KBM-7 (cell line): ENCODE data around the gene NTSR1.

ENCODE experiments used
- DNase-seq: peaks from one replicate; pipeline ENCODE4 v3.0.0-alpha.2; 2015
- in situ Hi-C: fragments of 300-500 bp; cut with MboI; formaldehyde crosslinking; loops from 2 replicates; pipeline ENCODE4 v1.14.3; 2020; ENCODE audit warnings: low sequenced_read_pairs, low pct_unique_long_range_greater_than_20kb, mixed read lengths

NTSR1 gene

DNA sequence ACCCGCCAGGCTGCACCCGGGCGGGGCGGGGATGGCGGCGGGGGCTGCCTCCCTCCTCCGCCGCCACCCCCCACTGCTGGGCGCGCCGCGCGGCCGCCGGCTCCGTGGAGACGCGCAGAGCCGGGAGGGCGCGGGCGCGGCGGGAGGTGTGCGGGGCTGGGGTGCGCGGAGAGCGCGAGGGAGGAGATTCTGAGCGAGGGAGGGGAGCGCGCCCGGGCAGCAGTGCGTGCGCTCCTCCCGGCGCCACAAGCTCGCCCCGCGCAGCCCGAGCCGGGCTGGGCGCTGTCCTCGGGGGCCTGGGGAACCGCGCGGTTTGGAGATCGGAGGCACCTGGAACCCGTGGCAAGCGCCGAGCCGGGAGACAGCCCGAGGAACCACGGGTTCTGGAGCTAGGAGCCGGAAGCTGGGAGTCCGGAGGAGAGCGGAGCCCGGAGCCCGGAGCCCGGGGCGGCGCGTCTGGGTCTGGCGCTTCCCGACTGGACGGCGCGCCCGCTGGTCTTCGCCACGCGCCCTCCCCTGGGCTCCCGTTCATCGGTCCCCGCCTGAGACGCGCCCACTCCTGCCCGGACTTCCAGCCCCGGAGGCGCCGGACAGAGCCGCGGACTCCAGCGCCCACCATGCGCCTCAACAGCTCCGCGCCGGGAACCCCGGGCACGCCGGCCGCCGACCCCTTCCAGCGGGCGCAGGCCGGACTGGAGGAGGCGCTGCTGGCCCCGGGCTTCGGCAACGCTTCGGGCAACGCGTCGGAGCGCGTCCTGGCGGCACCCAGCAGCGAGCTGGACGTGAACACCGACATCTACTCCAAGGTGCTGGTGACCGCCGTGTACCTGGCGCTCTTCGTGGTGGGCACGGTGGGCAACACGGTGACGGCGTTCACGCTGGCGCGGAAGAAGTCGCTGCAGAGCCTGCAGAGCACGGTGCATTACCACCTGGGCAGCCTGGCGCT lies at the start of gene NTSR1:
TSS of gene NTSR1 (plus strand) at position 246 of the 946 bp plus-strand sequence. CDS start at position 618, 372 bp downstream.
- no peak for DNase-seq
- in situ Hi-C loops = no loop called here

DNA sequence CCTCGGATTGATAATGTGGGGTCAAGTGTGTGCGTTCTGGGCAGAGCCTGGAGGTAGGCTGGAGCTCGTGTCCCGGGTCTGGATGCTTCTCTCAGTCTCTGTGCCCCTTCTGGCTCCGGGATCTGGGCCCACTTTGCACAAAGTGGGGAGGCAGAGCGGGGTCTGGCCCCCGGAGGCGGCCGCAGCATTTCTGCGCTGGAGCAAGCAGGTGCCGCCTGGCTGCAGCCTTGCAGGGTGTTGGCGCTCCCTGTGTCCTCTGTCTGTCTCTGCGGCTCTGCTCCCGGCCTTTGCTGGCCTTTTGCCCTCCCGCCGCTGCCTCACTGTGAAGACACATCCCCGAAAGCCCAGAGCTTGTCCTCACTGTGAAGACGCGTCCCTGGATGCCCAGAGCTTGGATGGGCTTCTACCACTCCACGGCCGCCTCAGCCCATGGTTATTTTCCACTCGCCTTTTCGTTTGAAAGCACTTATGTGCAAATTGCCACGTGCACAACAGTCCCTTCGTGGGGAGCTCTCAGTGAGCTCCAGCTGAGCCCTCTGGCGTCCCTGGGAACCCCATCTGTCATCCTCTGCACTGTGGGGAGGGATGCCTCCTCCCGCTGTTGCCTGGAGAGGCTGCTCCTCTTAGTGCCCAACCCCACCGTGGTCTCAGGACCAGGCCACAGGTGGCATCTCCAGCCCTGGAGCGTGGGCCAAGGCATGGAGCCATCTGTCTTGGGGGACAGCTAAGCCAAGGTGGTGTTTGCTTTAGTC lies 49.0 kb upstream of the NTSR1 start:
- DNase-seq = no peak
- in situ Hi-C loops = no loop called here

DNA sequence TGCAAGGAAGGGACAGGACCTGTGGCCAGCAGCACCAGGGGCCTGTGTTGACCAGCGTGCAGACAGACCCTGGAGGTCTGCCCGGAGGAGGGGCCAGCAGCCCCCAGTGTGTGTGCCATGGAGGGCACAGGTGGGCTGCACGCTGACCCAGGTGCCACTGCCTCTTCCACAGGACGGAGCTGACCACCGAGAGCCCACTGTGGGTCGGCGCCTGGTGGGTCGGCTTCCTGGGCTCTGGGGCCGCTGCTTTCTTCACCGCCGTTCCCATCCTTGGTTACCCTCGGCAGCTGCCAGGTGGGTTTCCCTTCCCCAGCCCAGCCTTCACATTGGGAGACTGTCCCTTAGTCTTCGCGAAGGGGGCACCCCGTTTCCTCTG lies 48.4 kb upstream of the NTSR1 start:
- in situ Hi-C loops = no loop called here
- no peak for DNase-seq

DNA sequence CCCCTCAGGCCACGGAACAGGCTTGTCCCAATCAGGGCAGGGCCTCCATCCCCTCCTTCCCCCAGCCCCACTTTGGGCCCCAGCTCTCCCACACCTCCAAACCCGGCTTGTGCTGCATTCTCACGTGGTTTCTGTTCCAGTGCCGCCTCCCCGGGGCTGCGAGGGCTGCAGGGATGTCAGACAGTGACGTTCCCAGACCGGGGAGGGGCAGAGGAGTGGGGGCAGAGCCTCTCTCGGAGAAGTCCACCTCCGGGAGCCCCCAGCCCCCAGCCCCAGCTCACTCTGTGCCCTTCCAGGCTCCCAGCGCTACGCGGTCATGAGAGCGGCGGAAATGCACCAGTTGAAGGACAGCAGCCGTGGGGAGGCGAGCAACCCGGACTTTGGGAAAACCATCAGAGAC lies 47.9 kb upstream of the NTSR1 start:
- in situ Hi-C loops = no loop called here
- no peak for DNase-seq

DNA sequence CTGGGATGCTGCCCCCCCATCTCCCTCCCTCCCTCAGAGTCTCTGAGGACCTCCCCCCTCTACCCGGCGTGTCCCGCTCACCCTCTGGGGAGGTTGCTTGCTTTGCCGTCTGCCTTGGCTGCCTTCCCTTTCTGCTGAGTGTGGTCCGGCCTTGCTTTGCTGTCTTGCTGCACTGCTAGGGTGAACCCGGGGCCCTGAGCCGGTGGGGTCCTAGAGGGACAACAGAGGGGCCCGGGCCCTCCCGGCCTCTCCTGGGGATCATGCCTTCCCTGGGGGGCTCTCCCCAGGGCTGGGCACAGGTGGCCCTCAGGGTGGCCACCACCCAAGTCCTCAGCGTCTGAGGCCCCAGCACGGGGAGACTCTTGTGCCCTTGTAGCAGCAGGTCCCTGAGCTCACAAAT lies 47.0 kb upstream of the NTSR1 start:
- in situ Hi-C loops = no loop called here
- DNase-seq = no peak

DNA sequence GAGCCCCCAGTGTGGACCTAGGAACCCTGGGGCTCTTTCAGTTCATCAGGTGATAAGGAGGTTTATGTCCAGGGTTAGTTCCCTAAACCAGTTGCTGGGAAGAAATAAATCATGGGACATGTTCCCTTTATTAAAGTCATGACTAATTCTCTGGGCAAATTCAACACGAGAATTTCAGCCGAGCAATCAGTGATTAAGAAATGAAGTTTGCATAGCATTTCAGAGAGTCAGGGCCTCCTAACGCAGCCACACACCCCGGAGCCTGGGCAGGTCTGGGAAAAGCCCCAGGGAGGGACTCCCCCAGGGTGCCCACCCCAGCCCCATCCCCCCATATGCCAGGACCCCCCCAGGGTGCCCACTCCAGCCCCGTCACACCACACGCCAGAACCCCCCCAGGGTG lies 46.2 kb upstream of the NTSR1 start:
- in situ Hi-C loops = no loop called here
- DNase-seq = no peak

DNA sequence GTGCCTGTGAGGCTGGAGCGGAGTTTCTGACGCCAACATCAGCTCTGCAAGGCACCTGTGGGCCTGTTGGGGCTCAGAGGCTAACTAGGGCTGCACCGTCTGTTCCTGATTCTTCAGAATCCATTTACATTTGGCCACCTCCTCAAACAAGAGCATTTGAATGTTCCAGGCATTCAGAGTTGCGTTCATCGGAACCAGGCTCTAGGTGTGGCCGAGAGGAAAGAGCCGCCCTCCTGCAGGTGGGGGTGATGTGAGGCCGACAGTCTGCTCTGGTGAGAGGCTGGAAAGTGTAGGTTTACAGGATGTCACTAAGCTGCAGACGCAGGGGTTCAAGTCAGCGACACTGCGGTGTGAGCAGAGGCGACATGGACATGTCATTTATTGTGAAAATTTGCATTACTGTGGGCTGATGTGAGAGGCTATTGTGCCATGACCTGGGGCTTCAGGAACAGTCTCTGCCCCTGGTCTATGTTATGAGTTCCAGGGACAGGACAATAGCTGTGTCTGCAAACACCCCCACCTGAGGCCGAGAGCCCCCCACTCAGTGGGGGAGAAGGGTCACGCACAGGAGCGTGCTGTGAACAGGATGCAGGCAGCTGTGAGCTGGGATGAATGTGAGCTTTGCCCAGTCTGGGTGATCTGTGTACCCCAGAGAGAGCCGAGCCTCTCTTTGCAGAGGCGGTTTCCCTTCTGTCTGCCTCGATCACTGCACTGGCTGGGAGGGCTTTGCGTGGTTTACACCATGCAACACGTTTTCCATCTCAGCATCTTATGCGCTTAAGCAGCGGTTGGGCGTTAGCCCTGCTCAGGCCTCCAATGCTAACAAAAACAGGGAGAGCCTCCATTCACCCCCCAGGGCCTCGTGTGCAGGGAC lies 45.3 kb upstream of the NTSR1 start:
- no peak for DNase-seq
- in situ Hi-C loops = no loop called here

DNA sequence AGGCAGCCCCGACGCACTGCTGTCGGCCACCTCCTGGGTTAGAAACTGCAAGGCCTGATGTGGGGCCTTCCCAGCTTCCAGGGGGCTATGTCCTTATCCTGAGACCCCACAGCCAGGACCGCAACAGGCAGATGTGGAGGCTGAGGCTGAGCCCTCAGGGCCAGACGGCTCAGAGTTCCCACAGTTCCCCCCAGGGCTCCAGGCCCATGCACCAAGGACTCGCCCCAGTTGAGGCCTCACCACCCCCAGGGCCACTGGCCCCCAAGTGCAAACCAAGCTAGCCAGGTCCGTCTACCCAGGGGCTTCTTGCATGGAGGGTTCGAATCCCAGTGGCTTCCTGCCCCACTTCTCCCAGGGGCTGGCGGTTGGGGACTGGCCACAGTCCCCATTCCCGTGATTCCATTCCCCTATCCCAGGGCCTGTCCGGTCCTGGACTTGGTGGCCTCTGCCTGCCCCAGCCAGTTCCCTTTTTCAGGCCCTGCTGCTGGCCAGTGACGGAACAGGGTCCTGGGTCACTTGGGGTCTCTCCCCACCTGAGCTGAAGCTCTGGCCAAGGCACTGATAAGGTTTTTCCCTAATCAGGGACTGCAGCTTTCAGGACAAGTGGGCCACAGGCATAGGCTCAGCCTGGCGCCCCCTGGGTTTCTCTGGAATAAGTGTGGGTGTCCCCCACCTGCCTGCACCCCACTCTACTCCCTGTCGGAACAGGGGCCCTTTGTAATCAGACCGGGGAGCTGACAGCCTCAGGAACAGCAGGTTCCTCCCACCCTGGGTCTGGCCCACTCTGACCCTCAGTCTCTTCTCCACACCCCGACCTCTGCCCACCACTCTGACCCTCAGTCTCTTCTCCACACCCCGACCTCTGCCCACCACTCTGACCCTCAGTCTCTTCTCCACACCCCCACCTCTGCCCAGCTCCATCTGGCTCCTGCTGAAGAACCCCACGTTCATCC lies 44.3 kb upstream of the NTSR1 start:
- in situ Hi-C loops = no loop called here
- DNase-seq = no peak

DNA sequence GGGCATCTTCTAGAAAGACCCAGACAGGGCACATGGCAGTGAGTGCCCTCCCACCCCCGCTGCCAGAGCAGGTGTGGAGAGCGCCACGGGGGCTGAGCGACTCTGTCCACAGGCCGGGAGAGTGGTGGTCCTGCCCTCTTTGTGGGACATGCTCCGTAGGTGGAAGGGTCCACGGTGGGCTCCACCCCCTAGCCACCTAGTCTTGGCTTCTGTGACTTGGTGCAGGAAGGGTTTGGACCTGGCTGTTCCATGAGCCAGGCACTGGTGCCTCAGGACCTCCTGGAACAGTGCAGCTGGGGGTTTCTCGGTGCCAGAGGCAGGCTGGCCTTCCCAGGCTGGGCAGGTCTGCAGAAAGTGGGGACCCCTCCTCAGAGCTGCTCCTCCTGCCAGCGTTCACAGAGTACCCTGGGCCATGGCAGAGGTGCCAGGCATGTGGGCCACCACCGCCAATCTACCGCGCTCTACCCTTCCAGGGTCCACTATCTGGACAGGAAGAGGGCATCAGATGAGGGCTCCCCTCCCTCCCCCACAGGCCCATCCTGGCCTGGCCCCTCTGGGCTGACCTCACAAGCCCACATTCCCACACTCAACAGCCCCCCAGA lies 43.4 kb upstream of the NTSR1 start:
- in situ Hi-C loops = no loop called here
- no peak for DNase-seq

DNA sequence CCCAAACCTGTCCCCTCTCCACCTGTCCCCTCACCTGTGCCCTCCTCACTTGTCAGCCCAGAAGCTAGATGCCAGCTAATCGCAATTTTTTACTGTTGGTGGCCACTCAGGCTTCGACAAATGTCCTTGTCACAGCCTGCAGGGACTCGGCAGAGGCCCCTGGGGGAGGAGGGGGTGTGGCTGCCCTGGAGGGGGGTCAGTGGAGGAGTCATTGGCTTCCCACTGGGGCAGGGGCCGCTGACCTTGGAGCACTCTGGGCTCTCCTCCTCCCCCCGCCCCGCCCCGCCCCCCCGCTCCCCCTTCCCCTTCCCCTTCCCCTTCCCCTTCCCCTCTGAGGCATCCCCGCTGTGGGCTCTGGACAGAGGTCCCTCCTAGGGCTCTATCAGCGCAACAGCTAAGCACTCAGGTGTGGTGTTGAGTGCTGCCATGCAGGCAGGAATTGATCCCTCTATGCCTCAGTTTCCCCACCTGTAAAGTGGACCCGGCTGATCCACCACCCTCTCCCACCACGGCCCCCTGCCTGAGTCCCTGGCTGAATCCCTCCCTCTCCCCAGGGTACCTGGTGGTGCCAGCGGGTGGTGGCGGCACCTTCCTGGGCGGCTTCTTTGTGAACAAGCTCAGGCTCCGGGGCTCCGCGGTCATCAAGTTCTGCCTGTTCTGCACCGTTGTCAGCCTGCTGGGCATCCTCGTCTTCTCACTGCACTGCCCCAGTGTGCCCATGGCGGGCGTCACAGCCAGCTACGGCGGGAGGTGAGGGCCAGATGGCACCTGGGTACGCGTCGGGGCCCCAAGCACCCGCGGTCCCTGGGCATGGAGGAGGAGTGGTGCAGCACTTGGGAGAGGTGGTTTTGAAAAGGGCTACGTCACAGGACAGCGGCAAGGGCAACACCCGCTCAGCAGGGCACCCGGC lies 42.6 kb upstream of the NTSR1 start:
- in situ Hi-C loops = no loop called here
- DNase-seq = no peak

DNA sequence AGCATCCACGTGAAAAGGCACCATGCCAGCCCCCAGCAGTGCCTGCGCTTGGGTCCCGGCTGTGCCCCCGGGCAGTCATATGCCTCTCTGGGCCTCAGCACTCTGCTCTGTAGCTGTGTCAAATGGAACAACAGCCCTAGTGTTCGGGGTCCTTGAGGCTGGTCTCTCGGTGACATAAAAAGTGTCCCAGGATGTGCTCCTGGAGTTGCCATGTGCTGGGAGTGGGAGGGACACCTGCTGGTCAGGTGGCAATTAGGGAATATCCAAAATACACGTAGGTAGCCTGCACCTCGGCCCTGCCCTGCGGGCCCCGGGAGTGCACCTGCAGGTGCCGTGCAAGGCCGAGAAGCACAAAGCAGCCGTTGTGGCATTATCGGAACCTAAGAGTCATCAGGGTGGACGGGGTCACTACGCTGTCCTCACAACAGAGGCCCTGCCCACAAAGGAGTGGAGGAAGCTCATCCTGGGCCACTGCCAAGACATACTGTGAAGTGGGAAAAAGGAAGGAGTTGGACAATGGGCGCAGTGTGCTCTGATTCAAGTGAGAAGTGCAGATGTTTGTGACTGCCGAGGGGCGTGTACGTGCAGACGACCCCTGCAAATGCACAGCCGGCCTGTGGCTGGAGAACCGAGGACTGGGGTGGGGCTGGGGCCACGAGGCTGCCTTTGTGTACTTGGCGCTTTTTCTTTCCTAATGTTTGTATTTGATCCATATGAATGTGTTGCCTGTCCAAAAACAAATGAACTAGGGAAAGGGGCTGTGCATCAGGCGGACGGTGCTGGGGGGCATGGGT lies 41.7 kb upstream of the NTSR1 start:
- DNase-seq = no peak
- in situ Hi-C loops = no loop called here

DNA sequence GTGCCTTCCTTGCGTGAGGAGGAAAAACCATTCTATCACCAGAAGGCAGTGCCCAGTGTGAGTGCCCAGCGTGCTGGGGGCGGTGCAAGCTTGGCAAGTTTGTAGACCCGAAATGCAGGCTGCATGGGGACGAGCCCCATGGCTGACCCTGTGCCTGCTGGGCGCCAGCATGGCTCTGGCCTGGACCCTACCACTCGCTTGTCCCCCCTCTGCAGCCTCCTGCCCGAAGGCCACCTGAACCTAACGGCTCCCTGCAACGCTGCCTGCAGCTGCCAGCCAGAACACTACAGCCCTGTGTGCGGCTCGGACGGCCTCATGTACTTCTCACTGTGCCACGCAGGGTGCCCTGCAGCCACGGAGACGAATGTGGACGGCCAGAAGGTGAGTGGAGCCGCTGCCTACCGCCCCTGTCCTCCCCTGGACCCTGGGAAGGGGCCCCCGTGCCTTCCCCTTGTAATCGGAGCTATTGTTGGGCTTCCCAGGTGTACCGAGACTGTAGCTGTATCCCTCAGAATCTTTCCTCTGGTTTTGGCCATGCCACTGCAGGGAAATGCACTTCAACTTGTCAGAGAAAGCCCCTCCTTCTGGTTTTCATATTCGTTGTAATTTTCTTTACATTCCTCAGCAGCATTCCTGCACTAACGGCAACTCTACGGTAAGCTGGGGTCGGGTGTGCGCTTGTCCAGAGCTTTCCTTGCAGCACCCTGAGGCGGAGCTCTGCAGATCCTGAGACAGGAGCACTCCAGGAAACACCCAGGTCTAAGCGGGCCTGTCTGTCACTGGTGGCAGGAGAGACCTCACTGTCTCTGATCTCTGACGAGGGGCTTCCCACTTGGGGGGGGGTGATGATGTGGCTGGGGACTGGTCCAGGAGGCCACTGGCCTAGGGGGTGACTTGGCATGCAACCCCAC lies 40.9 kb upstream of the NTSR1 start:
- in situ Hi-C loops = no loop called here

DNA sequence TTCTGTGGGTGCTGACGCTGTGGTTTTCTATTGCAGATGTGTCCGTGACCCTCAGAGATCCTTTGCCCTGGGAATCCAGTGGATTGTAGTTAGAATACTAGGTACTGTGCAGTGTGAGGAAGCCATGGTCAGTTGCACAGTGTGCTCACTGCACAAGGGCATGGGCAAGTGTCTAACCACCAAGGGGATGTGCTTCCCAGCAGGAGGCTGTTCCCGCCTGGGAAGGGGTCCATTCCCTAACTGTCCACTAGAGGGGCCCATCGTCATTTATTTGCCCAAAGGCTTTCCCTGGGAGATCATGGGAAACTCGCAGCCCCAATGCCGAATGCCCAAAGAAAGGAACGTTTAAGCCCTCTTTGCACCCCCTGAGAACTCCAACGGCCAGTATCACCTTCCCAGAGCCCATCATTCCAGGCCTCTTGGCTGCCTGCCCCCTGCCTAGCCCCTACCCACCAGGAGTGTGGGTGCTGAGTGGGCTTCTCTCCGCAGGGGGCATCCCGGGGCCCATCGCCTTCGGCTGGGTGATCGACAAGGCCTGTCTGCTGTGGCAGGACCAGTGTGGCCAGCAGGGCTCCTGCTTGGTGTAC lies 40.1 kb upstream of the NTSR1 start:
- peak; percentile 73 for DNase-seq
- in situ Hi-C loops = no loop called here

More for the DNA sequence above, 40.9 kb upstream of the NTSR1 start:
- DNase-seq = no peak

DNA sequence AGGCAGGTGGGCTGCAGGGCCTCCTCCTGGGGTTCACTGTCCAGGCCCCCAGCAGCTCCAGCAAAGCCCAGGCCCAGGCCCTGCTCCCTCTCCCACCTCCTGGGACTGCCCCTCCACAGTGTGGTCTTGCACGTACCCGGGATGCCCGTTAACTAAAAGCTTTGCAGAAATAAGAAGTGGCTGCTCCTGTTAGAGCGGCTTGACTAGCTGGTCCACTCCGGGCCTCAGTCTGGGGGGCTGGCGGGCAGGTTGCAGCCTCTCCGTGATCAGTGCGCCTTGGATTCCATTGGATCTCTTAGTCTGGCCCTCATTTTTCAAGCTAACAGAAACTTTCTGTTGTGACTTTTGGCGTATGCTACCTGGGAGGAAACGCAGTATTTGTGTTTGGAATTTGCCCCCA lies 39.4 kb upstream of the NTSR1 start:
- in situ Hi-C loops = no loop called here
- no peak for DNase-seq

DNA sequence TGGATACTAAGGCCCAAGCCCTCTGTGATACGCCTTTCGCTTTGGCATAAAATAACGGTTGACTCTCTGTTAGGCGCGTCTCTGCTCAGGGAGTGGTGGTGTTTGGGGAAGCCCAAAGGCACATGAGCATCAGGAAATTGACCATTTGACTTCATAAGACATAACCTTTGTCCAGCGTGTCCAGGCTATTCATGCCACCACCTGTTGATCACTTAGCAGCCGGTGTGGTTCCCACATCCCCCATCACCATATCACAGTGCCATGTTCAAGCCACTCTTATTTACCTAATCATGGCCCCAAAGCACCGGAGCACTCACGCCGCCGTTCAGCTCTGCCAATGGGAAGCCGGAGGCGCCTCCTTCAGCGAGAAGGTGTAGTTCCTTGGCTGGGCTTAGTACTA lies 38.5 kb upstream of the NTSR1 start:
- DNase-seq = no peak
- in situ Hi-C loops = no loop called here
